ENCODE data around the gene RFT1. TPM values are rescaled to one million over a fixed set of nuclear protein-coding genes. Genes with fewer than 3 reads are reported as not detected.

RFT1 gene
- total and polyA plus RNA-seq, 2 of the 13 experiments (the other 11 are each of a cell fraction or from before 2014, with no cell fraction given), result 23.2 to 37.0 TPM

GRCh38 chr3:53056442-53056841 is 73.8 kb downstream of the RFT1 start (continued):
- TF ChIP-seq PRDM10 (CRISPR knock-in tag; IDR thresholded peaks at IDR 0.05; ENCODE audit: low read depth) (peak; percentile 78), ZFP82 (CRISPR knock-in tag; IDR thresholded peaks at IDR 0.05; ENCODE audit: borderline replicate concordance) (no peak), DZIP1 (CRISPR knock-in tag; IDR thresholded peaks at IDR 0.05) (no peak), ASH2L (IDR thresholded peaks at IDR 0.05; ENCODE audit: insufficient read length, low read depth, low read length) (no peak), IKZF4 (CRISPR knock-in tag; IDR thresholded peaks at IDR 0.05; ENCODE audit: borderline replicate concordance, low read depth, not compliant biosample characterization) (no peak), STAG1 (CRISPR knock-in tag; IDR thresholded peaks at IDR 0.05) (peak; percentile 60), SAFB2 (CRISPR knock-in tag; IDR thresholded peaks at IDR 0.05; ENCODE audit: borderline replicate concordance, low read depth) (no peak), ZBTB37 (CRISPR knock-in tag; IDR thresholded peaks at IDR 0.05) (no peak), REST (IDR thresholded peaks at IDR 0.05; ENCODE audit: borderline replicate concordance in 1 of 2, low read depth in 1 of 2, low read length in 2 of 2) (no peak), HNRNPLL (IDR thresholded peaks at IDR 0.05; ENCODE audit: low read depth, low read length, poor library complexity, severe bottlenecking) (no peak), AFF4 (CRISPR knock-in tag; IDR thresholded peaks at IDR 0.05) (no peak), GABPB1 (CRISPR knock-in tag; IDR thresholded peaks at IDR 0.05) (no peak)
